SK-N-MC (cell line): ENCODE results near the gene ITGA1.

Experiments
- EZH2 ChIP-seq: fragments of 200-600 bp; sonication (generic); IDR thresholded peaks from one replicate; pipeline ENCODE4 v1.6.1; 2017; ENCODE audit warnings: antibody characterized with exemption
- FOXP2 ChIP-seq: optimal IDR thresholded peaks from 2 replicates; pipeline ENCODE3; 2011; ENCODE audit warnings: mild to moderate bottlenecking, moderate library complexity; ENCODE audit not compliant: insufficient read depth; ENCODE audit errors: extremely low read length, control extremely low read depth
- POLR2AphosphoS5 ChIP-seq: IDR thresholded peaks from 2 replicates; pipeline ENCODE4 v1.6.1; 2012; ENCODE audit warnings: mild to moderate bottlenecking, low read depth, low read length, borderline replicate concordance

GRCh38 chr5:52956014-52956413 is 168.3 kb downstream of the ITGA1 start:
- TF ChIP-seq POLR2AphosphoS5: no peak
- no peak for TF ChIP-seq EZH2
- TF ChIP-seq FOXP2: no peak
